ENCODE measurements around the gene RNF4.

- TF ChIP-seq CTCF (IDR thresholded peaks at IDR 0.05) = no peak
- TF ChIP-seq POLR2A (IDR thresholded peaks at IDR 0.05) = no peak
Observed at GRCh38 chr4:2537011-2537830, 68.3 kb downstream of the RNF4 start.
